Kidney tubule cell (primary cell): ENCODE results near the gene CD1C.
"Not testable (repeated sequence)": the region's sequence is repeated elsewhere in the genome, so short reads cannot be mapped to it uniquely, and the experiment has no call there.

Source experiments
- DNase-seq: peaks from one replicate; pipeline ENCODE4 v3.0.0-alpha.2; 2018; ENCODE audit warnings: low spot score

The CD1C gene

DNA sequence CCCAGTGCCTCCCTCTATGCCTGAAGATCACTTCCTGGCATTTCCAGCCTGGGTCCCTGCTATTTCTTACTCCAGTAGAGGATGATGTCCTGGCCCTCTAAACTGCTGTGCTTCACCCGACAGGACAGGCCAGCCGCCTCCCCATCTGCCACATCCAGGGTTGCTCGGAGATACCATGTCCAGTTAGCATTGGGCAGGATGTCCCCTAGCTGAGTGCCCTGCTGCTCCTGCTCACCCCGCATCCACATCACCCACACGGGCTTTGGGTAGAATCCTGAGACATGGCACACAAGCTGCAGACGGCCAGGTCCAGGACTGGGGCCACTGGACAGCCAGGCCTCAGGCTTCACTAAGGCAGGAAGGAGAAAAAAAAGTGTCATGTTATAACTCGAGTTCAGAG is 39.6 kb downstream of the CD1C start:
- no peak for DNase-seq

DNA sequence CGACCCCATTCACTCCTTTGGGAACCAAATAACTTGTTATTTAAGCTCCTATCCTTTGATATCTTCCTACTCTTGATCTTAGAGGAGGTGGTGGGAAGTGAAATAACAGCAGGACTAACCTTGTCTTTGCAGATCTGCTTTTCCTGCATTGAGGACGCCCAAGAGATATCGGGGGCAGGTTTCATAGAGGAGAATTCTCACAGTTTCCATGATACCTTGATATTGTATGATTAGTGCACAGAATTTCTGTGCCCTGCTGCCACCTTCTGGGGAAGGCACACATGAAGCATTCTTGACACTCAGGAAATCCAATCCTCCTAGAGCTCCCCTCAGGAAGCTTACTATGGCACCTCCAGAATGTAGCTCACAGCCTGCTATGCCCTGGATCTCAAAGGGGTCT is 40.0 kb downstream of the CD1C start:
- peak; percentile 44 for DNase-seq

DNA sequence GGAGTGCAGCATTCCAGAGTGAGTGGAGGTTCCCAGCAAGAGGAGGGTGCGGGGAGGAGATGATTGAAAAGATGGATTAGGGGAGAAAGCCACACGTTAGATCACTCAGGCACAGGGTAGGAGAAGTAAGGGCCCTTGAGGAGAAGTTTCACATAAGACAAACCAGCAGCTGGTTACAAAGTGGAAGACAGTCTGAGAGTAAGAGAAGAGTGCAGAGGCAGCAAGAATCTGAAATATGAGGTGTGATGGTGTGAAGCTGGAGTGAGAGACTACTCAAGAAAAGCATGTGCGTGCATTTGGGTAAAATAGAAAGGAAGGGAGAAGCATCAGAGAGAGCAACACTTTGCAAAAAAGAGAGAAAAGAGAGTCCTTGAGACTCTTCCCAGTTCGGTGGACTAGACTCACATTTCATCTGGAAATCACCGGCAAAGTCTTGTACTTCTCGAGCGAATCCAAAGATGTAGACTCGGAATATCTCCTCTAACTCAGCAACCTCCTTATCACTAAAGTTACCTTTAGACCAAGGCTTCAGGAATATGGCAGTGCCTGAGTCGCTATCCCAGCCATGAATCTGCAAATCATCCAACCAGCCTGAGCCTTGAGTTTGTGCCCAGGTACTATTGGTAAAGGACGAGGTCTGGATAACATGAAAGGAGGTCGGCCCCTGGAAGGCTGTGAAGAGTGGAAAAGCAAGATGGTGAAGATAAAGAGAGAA is 40.8 kb downstream of the CD1C start:
- DNase-seq, result no peak

DNA sequence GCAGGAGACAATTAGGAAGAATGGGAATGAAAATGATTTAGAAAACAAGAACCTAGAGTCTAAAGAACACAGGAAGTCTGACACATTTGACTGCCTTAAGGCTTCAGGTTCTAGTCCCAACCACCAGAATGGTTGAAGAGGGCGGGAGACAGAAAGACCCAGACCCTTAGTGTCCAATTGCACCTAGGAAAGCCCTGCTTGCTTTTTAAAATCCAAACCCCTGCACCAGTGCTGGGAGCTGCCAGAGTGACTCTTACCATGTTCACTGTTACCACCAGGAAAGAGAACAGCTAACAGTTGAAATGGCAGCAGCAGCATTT is 41.3 kb downstream of the CD1C start:
- DNase-seq, result no peak

DNA sequence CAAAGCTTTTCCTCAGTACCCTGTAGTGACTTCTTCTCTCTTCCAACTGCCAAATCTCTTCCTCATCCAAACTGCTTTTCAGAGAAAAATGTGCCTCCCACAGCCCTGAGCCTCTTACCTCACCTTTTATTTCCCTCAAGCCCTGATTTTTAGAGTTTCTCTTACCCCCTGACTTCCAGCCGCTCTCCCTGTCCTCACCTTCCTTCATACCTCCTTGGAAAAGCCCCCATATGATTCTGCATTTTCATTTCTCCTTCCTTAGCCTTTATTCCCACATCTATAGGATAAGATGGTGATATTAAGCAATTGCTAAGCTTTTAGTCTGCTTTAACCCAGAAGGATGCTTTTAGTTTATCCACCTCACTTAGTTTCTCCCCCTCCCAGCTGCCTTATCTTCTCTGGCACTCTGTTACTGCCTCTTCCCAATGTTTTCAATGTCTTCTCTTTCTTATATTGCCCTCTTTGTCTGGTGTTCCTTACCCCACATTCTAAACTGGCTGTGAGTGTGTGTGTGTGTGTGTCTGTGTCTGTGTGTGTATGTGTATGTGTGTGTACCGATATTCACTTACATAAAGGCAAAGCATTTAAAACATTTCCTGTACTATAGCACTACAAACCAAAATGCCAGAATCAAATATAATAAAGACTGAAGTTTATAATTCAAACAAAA is 41.9 kb downstream of the CD1C start, which contains the start of gene CD1B:
Gene CD1B, minus strand, starts transcription at position 51 of the 670 bp plus-strand sequence. CDS start 108 bp downstream, outside the sequence.
- DNase-seq, result no peak

DNA sequence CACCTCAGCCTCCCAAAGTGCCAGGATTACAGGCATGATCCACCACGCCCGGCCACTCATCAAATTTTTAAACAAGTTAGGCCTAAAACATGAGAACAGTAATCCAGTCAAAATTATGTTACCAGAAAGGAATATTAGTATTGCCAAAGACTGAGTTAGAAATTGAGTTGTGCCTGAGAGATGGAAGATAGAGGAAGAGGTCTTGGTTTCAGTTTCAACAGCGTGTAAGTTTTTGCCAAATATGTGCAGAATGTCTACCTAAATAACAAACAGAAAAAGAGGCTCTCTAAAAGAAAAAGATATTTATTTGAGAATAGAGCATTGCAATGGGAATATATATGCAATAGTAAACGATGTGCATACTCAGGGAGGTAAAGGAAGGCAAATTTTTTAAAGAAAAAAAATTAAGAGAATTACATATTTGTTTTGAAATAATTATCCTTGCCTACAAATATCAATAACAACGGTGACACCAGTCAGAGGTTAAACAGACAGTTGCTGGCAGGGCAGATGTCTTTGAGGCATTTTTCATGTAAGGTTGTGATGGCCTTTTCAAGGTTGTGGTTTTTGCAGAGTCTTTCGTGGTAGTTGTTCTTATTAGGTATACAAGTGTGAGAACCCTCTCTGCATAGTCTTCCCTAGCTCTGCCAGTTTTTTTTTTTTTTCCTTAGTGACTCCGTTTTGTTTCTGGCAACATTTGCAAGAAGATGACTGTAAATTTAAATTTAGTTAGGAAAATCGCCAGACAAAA is 43.9 kb downstream of the CD1C start:
- DNase-seq, result no peak

DNA sequence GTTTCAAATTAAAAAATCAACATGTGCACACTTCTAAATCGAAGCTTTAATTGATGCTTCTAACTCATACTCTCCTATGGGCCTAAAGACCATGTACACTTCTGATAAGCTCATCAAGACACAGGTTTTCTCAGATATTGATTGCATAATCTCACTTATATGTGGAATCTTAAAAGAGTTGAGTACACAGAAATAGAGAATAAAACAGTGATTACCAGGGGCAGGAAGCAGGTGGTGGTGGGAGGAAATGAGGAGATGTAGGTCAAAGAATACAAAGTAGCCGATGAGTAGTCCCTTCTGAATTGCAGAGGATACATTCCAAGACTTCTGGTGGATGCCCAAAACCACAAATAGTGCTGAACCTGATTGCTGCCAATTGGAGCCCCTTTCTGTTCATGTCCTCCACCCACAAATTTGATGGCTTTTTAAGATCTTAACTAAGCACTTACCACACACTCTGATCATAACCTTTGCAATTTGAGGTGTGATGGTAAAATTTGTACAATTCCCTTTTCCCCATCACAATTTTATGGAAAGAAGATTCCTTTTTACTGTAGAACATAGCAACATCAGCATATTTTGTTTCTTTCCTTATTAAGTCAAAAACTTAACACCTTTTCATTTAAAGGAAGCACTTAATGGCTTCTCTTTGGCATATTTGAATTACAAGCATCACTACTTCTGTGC is 44.9 kb downstream of the CD1C start:
- no peak for DNase-seq

DNA sequence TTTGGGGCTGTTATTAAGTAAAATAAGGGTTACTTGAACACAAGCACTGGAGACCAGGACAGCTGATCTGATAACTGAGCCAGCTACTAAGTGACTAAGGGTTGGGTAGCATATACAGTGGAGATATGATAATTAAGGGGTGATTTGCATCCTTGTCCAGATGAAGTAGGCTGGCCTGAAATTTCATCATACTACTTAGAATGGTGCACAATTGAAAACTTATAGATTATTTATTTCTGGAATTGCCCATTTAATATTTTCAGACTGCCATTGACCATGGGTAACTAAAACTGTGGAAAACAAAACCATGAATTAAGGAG is 45.5 kb downstream of the CD1C start:
- no peak for DNase-seq

DNA sequence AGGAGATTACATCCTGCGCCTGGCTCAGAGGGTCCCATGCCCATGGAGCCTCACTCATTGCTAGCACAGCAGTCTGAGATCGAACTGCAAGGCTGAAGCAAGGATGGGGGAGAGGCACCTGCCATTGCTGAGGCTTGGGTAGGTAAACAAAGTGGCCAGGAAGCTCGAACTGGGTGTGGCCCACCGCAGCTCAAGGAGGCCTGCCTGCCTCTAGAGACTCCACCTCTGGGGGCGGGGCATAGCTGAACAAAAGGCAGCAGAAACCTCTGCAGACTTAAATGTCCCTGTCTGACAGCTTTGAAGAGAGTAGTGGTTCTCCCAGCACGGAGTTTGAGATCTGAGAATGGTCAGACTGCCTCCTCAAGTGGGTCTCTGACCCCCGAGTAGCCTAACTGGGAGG is 46.7 kb downstream of the CD1C start:
- not testable (repeated sequence) for DNase-seq
